HG02870 (cell line): Measurements from ENCODE around the gene CILP2.

ENCODE experiments used
- ATAC-seq: cut with Tn5 transposase; IDR thresholded peaks from one replicate; pipeline ENCODE4 v1.9.1; 2021; ENCODE audit warnings: mild to moderate bottlenecking, moderate library complexity; ENCODE audit not compliant: unreplicated experiment

CILP2 gene

DNA sequence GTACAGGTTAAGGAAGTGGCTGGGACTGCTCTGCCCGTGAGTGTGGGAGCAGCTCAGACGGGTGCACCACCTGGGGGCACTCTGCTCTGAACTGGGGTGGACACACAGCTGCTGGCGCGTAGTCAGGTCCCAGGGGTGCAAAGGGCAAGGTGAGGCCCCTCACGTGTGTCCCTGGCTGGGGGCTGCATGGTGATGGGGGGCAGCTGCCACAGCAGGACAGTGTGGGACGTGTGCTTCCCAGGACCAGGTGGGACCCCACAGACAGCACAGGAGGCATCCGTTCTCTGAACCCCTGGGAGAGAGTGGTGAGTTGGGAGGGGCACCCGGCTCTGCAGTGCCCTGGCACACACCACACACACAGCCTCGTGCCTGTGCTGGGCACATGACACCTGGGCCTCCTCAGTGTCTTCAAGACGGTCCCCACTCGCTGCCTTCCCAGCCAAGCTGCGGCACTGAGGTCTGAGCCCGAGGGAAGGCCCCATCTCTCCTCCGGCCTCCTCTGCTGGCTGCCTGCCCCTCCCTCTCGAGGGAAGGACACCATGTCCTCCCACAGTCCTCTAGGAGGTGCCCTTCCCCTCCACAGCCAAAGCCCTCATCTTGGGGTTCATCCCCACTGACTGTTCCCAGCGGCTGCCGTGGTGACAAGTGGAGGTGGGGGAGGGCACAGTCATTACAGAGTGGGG, 24.7 kb downstream of the CILP2 start:
- ATAC-seq = no peak

DNA sequence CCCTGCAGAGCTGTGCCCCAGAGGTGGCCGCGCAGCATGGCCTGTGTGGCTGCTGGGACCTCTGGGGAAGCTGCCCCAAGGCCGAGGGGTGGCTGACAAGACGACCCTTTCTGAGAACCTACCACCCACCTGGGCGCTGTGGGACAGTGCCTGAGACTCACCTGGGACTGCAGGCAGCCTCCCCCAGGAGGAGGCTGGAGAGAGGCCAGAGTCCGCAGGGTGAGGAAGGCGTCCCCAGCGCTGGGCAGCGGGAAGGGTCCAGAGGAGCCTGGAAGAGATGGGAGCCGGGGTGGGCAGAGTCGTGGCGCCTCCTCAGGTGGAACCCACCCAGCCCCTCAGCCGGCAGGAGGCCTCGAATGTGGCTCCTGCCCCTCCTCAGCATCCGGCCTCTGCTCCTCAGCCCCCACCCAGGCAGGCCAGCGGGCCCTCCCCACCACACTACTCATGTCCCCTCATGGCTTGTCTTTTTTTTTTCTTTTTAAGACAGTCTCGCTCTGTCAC, 25.3 kb downstream of the CILP2 start:
- no peak for ATAC-seq

DNA sequence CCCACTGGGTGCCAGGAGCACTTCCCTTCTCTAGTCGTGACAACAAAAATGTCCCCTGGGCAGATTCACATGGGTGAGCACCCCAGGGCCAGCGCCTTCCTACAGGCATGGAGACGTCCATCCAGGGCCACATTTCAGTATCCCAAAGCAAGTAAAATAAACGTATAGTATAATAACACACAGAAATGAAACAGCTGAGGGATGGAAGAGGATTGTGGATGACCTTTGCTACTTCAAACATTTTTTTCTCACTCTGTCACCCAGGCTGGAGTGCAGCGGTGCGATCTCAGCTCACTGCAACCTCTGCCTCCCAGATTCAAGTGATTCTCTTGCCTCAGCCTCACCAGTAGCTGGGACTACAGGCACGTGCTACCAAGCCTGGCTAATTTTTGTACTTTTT, 28.2 kb downstream of the CILP2 start:
- no peak for ATAC-seq

DNA sequence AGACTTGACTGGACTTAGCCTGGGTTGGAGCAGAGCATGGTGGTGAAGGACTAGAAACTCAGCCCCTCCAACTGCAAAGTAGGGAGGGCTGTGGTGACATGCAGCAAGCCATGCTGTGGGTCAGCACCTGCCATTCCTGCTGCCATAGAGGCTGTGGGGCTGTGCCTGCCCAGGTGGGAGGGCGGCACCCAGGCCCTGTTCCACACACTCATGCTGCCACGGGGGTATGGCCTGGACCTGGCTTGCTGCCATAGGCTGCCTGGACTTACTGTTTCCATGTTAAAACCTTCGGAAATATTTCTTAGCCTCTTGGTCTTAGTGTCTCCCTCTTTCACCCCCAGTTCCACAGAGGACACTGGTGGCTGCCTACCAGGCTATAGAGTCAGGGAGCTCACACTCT, 29.3 kb downstream of the CILP2 start:
- ATAC-seq = no peak

DNA sequence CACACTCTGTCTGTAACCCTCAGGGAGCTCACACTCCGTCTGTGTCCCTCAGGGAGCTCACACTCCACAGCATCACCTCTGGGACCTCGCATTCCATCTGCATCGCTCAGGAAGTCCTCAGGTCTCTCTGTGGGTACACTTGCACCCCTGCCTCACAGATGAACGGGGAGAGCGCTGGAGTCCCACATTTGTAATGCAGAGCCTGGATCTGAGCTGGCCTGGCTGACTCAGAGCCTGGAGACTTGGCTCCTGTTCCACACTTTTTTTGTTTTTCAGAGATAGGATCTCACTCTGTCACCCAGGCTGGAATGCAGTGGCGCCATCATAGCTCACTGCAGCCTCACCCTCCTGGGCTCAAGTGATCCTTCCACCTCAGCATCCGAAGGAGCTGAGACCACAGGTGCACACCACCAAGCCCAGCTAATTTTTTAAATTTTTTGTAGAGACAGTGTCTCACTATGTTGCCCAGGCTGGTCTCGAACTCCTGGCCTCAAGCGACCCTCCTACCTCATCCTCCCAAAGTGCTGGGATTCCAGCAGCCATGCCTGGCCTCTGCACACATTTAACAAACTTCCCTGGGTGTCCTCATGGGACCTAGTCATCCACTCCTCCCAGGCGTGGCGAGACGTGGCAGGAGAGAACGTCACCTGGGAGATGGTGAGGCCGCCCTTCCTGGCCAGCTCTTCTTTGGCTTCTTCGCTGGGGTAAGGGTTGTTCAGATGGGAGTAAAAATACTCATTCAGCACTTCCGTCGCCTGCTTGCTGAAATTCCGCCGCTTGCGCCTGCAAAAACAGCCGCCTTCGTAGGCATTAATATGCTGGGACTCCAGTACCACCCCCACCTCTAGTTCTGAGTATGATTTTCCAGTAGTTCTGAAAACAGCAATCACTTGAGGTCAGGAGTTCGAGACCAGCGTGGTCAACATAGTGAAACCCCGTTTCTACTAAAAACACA, 31.0 kb downstream of the CILP2 start:
- ATAC-seq = no peak

DNA sequence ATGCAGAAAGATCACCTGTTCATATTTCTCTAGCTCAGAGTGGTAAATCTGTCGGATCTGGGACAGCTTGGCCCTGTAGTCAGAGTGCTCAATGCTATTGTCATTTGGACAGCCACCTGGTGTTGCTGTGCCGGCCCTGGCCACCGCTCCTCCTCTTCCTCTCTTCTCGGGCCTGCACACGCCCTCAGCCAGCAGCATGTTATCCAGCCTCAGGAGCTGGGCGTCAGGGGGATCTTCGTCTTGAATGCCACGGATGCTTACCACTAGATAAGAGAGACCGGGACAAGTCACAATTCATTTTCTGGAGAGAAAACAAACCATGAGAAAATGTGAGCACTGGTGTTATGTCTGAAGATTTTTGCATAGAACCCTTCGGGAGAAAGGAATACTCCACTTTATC, 32.5 kb downstream of the CILP2 start:
- ATAC-seq = no peak

DNA sequence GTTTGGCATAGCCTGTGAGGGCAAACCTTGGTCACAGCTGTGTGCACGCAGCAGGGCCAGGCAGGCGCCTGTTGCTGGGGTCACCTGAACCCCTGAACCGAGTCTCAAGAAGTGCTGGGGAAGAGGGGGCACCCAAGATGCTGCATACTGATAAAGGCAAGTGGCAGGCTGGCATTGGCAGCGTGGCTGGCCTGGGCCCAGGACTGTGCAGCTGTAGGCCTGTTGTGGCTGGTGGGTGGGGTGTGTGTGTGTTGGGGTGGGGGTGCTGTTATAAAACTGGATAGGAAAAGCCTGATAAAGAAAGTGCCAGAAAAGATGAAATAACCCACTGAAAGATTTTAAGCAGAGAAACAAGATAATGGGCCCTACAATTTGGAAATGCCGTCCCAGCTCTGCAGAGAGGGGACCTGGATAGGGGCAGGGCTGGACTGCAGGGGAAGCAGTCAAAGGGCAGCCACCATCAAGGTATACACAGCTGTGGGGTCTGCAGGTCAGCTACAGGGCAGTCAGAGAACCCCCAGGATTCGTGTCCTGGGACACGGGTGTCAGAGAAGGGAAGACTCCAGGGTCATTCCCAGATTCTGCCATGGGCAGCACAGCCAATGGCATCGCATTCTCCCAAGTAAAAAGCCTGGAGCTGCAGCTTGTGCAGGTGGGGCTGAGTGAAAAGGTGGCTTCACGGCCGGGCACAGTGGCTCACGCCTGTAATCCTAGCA, 33.2 kb downstream of the CILP2 start:
- no peak for ATAC-seq

DNA sequence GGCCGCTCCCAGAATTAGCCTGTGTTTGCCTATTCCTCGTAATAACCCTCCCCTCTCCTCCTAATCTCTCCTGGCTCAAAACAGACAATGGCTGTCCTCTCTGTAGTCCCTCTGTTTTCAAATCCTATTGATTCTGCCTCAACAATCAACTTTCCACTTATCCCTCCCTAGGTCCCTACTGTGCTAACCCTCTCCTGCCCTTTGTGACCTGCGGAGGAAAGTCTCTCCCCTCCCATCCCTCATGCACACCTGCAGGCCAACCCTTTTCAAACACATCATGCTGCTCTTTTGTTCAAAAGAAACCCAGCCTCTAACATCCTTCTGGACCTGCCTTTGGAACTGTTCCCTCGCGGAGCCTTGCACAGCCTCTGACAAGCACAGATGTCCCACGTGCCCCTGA, 37.3 kb downstream of the CILP2 start:
- no peak for ATAC-seq

DNA sequence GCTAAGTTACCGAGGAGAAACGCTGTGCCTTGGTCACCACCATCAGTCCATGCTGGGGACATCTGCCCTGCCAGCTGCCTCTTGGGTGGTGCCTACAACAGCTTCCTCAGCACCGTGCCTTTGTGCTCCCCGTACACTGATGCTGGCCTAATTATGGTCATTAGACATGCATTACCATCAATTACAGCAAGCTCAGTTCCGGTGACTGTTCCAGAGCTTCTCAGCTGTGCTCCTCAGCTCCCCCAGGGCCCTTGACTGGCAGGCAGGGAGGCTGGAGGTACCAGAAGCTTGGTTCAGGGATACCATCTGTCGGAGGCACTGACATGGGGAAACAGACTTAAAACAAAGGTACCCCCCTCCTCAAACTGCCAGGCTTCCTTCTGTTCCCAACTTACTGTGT, 40.2 kb downstream of the CILP2 start:
- no peak for ATAC-seq

DNA sequence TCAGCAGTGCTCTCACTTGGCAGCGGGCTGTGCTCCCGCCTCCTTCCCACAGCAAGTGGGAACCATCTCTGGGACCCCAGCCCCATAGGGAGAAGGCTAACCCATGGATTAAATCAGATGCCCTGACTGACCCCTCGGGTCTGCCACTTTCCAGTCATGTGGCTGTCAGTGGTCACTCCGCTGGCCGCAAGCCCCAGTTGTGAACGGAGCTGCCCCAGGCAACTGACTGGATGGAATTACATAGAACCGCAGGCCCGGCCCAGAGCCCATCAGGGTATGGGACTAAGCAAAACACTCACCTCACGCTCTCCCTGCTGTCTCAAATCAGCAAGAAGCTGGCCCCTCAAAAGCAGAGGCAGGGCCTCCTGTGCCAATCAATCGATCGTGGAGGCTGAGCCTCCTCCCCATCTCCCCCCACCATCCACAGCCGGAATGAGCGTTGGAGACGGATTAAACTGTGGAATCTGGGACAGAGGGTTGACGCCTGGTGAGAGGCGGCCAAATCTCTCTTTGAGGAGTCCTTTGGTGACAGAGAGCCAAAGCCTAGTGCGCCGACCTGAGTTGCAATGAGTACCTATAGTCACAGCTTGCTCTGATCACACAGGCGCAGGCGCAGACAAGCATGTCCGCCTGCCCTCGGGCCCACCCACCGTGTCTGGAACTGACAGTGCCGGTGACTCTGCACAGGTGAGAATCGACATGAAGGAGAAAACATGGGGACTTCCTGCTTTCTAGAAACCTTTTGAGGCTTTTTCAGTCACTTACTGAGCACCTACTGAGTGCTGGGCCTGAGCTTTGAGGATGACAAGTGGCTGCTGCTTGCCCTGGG, 41.7 kb downstream of the CILP2 start:
- ATAC-seq = no peak

DNA sequence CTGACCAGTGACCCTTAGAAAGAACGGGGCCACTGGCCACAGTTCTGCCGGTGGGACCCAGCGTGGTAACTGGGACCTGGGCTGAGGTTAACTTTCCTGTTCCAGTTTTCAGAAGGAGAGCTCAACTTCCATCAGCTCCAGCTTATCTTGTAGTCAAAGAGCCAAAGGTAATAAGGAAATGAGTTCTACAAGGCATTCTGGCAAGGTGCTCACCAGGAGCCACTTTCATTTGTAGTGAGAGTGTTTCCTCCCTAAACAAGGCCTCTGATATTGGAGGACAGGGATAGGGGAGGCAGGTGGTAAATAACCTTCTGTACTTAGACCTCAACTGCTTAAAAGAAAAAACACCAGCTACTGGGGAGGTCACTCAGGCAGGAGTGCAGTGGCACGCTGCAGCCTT, 42.4 kb downstream of the CILP2 start:
- no peak for ATAC-seq

DNA sequence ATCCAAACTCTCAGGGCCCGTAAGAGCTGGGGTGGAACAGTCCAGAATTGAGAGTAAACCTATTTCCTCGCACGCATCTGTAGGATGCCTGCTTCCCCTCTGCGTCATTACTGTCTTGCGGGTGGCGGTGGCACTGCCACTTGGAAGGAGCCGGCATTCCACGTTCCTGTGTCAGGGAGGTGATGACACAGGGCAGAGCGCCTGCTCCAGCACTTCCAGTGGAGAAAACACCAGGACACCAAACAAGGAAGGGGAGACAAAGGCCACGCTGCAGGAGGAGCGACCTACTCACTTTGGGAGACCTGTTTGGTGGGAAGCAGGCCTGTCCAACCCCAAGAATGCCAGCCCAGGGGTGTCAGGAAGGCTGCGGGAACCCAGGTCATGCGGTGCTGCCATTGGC, 43.3 kb downstream of the CILP2 start:
- no peak for ATAC-seq

DNA sequence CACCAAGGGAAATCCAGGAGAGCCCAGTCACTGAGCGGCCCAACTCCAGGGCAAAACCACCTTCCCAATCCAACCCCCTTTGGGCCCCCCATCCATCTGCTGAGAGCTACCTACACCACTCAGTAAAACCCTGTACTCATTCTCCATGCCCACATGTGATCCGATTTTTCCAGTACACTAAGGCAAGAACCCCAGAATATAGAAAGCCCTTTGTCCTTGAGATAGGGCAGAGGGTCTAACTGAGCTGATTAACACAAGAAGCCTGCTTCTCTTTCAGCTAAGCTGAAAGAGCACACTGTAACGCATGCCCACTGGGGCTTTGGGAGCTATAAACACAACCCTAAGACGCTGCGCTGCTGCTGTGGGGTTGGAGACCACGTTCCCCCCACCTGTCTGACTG, 44.4 kb downstream of the CILP2 start:
- no peak for ATAC-seq

DNA sequence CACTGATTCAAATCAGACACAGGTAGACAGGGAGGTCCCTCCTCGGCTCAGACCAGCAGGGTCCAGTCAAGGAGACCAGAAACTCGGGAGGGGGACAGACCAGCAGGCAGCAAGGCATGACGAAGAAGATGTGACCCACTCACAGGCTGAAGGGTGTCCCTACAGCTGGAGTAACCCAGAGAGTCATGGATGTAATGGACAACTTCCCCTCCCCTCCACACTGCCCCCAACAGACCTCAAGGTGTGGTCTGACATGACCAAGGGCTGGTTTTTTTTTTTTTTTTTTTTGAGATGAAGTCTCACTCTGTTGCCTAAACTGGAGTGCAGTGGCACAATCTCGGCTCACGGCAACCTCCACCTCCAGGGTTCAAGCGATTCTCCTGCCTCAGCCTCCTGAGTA, 46.3 kb downstream of the CILP2 start:
- no peak for ATAC-seq

DNA sequence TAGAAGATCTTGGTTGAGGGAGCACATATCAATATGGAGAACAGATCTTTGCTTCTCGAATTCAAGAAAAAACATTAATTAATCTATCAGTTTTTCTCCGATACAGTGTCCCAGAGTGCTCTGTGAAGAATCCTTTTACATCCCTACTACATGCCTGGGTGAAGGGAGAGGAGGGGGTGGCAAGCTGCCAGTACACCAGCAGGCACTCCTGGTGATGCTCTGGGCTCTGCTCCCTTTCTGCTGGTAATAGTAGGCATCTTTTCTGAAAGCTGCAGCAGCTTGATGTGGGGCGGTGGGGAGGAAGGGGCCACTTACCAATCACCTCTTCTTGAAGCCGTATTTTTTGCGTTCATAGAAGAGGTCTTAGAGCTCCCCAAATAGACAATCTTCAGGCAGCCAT, 49.7 kb downstream of the CILP2 start:
- no peak for ATAC-seq

DNA sequence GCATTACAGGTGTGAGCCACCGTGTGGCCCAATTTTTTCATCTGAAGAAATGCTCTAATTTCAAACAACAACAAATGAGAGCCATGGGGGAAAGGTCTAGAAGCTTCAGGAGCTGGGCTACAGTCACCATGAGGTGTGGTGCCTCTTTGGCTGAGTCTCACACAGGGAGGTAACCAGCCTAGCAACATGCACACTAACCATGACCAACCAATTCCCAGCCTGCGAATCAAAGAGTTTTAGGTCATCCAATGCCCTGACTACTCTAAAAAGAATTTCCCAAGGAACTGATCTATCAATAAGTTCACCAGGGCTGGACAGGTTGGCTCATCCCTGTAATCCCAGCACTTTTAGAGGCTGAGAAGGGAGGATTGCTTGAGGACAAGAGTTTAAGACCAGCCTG, 50.5 kb downstream of the CILP2 start:
- ATAC-seq = no peak

DNA sequence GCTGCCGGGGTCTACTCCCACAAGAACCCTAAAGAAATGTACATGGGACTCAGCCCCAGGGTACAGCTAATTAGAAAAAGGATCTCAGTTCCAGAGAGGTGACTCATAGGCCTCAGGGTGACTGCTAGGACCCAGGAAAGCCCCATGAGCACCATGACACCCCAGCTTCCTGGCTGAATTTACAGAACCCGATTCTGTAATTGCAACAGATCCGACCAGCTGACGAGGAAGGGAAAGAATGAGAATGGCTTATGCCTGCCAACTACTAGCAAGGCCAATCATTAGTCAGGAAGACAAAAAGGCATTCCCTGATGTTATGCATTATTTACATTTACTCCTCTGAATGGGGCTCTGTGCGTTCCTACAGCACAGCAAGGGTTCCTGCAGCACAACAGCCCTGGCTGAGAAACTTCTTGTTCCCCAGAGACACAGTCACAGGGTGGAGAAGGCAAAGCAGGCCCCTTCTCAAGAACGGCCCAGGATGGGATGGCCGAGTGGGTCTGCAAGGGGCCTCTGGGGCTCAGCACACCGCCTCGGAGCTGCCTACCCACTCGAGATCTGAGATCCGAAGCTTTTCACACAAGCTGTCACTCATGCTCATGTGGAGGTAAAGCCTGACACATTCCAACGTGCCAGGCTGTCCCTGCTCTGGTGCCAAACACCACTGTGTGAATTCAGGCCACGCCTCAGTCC, 53.2 kb downstream of the CILP2 start:
- peak; percentile 74 for ATAC-seq

DNA sequence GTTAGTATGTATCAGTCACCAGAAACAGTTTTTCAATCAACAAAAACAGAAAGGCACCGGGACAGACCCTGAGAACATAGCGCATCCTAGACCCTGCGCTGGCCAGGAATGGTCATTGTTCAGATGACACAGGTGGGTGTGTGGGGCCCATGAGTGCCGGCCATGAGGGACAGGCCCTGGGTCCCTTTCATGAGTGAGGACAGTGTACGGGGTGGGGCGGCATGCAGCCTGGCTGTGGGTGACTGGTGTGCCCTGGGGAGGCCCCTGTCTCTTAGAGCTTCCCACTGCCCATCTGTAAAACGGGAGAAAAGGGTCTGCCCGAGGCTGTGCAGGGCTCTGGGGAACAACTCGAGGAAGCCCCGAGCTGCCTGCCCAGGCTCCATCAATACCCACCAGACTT, 54.6 kb downstream of the CILP2 start:
- ATAC-seq = no peak

DNA sequence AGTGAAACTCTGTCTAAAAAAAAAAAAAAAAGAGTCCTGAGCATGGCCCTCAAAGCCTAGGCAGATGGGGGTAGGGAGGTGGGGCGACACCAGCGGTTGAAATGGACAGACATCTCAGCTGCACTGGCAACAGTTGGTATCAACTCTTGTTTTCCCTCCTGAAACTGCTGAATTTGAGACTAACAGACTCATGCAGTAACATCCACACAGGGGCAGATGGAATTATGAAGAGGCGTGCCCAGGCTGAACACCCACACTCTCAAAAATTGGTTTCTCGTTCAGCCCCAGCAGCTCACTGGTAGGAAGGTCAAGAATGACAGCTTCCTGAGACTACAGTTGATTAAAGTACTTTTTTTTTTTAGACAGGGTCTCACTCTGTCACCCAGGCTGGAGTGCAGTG, 56.3 kb downstream of the CILP2 start:
- ATAC-seq = no peak

DNA sequence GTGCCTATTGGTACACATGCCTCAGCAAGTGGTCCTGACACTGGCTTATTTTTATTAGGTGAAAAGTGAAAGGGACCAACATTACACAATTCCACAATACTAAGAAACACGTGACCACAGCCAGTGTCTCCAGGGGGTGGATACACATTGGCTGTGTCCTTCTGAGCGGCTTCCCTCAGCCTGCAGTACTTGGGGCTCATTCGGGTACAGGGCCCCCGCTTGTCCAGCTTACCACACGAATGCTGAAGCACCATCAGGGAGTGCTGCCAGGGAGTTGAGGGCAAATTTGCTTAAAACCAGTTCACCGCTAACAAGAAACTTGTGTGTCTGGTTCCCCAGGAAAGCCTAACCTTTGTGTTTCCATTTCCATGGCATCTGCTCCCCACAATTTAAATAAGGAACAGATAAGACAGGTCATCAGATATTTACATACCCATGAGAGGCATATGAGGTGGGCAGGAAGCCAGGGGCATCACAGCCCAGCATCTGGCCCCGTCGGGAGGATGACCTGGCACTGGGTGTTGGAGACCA, 57.2 kb downstream of the CILP2 start:
- ATAC-seq = no peak
